ENCODE data around the gene TRIO. TPM values are rescaled to one million over a fixed set of nuclear protein-coding genes. Genes with fewer than 3 reads are reported as not detected.

Gene TRIO
- total RNA-seq, 1 experiment from 2014 or later: 99.8 TPM

- no TSS peak for BruUV-seq (replicated peaks)
- CTCF ChIA-PET: interaction anchor here (0.6 kb wide), 1 partner anchor 12 kb away, joined by 6 read pairs; no protein-coding TSS in a partner anchor
- H3K36me3 ChIP-seq (ENCODE audit: insufficient read depth, low read length, poor library complexity, severe bottlenecking): no peaks in the 10 kb centered on the region
Measured at GRCh38 chr5:14330291-14330690, 187.1 kb downstream of the TRIO start.

GRCh38 chr5:14330729-14331385 is 187.7 kb downstream of the TRIO start:
- H3K27ac ChIP-seq (ENCODE audit: low read depth, low read length, poor library complexity, severe bottlenecking): no peak overlapping the region
- DNase-seq (ENCODE audit: low spot score): no peak
- CTCF ChIA-PET: interaction anchor here (0.6 kb wide), 1 partner anchor 12 kb away, joined by 6 read pairs; no protein-coding TSS in a partner anchor
- intact Hi-C loops (cut with micrococcal nuclease; ENCODE audit: unreplicated experiment): no loop called here
- H3K4me3 ChIP-seq (ENCODE audit: low read depth, low read length, poor library complexity, severe bottlenecking): no peak overlapping the region
- no peaks in the 10 kb centered on the region for H3K36me3 ChIP-seq (ENCODE audit: insufficient read depth, low read length, poor library complexity, severe bottlenecking)
- H3K9me3 ChIP-seq (ENCODE audit: low read depth, low read length, poor library complexity, severe bottlenecking): no peaks in the 10 kb centered on the region
- no peaks in the 10 kb centered on the region for H3K4me1 ChIP-seq (ENCODE audit: insufficient read depth, low read length, poor library complexity, severe bottlenecking)
- POLR2A ChIA-PET (ENCODE audit: low non-redundant PET): no interaction called here
- TF ChIP-seq CTCF (conservative IDR thresholded peaks at IDR 0.05; ENCODE audit: low read depth, low read length): no peak
- TF ChIP-seq EZH2 (IDR thresholded peaks at IDR 0.05; ENCODE audit: borderline replicate concordance, low read depth, low read length, poor library complexity, severe bottlenecking): no peak
- no peaks in the 10 kb centered on the region for H3K27me3 ChIP-seq (replicated peaks; ENCODE audit: insufficient read depth, low read depth, low read length, poor library complexity)
- BruUV-seq (replicated peaks): no TSS peak

More at GRCh38 chr5:14330291-14330690, 187.1 kb downstream of the TRIO start:
- TF ChIP-seq CTCF (conservative IDR thresholded peaks at IDR 0.05; ENCODE audit: low read depth, low read length): no peak
- no peak for TF ChIP-seq EZH2 (IDR thresholded peaks at IDR 0.05; ENCODE audit: borderline replicate concordance, low read depth, low read length, poor library complexity, severe bottlenecking)
- DNase-seq (ENCODE audit: low spot score): no peak
- no peaks in the 10 kb centered on the region for H3K27me3 ChIP-seq (replicated peaks; ENCODE audit: insufficient read depth, low read depth, low read length, poor library complexity)
- intact Hi-C loops (cut with micrococcal nuclease; ENCODE audit: unreplicated experiment): no loop called here
- no peak overlapping the region for H3K4me3 ChIP-seq (ENCODE audit: low read depth, low read length, poor library complexity, severe bottlenecking)
- no peaks in the 10 kb centered on the region for H3K9me3 ChIP-seq (ENCODE audit: low read depth, low read length, poor library complexity, severe bottlenecking)
- H3K4me1 ChIP-seq (ENCODE audit: insufficient read depth, low read length, poor library complexity, severe bottlenecking): no peaks in the 10 kb centered on the region
- no peak overlapping the region for H3K27ac ChIP-seq (ENCODE audit: low read depth, low read length, poor library complexity, severe bottlenecking)
- POLR2A ChIA-PET (ENCODE audit: low non-redundant PET): no interaction called here

- POLR2A ChIA-PET (ENCODE audit: low non-redundant PET): no interaction called here
- no peak for DNase-seq (ENCODE audit: low spot score)
- CTCF ChIA-PET: no interaction called here
- no peak overlapping the region for H3K4me3 ChIP-seq (ENCODE audit: low read depth, low read length, poor library complexity, severe bottlenecking)
- H3K27ac ChIP-seq (ENCODE audit: low read depth, low read length, poor library complexity, severe bottlenecking): no peak overlapping the region
- no peaks in the 10 kb centered on the region for H3K9me3 ChIP-seq (ENCODE audit: low read depth, low read length, poor library complexity, severe bottlenecking)
- no peak for TF ChIP-seq EZH2 (IDR thresholded peaks at IDR 0.05; ENCODE audit: borderline replicate concordance, low read depth, low read length, poor library complexity, severe bottlenecking)
- no peak for TF ChIP-seq CTCF (conservative IDR thresholded peaks at IDR 0.05; ENCODE audit: low read depth, low read length)
- BruUV-seq (replicated peaks): no TSS peak
- H3K36me3 ChIP-seq (ENCODE audit: insufficient read depth, low read length, poor library complexity, severe bottlenecking): peaks cover 1% of the 10 kb centered on the region
- no peaks in the 10 kb centered on the region for H3K4me1 ChIP-seq (ENCODE audit: insufficient read depth, low read length, poor library complexity, severe bottlenecking)
- H3K27me3 ChIP-seq (replicated peaks; ENCODE audit: insufficient read depth, low read depth, low read length, poor library complexity): no peaks in the 10 kb centered on the region
- intact Hi-C loops (cut with micrococcal nuclease; ENCODE audit: unreplicated experiment): no loop called here
Measured at GRCh38 chr5:14331386-14331781, 188.2 kb downstream of the TRIO start.

Measured in A673 (cell line).